G401.6 (cell line): ENCODE results near the gene SAMD7.

ENCODE experiments used
- FAIRE-seq: peaks from 2 replicates; lab custom pipeline; 2012; peaks lifted over from hg19 to GRCh38; lab: Jason Lieb, UNC

Gene SAMD7

DNA sequence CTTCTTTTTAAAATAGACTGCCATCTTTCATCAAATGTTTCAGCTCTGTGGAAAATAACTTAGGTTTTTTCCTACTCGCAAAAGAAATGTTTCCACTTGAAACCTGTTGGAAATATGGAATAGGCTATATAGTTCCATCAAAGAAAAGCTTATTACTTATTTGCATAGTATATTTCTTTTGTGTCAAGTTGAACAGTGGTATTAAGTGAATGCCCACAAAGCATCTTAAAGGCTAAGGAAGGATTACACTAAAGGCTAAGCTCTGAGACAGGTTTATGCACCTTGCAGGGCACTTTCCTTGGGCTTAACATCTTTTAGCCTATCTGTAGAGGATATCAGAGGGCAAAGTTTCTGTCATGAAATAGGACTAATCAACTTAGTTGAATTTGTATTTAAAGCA lies at the start of gene SAMD7:
SAMD7 (plus strand) TSS at position 301 of the 400 bp plus-strand sequence. CDS start 7,927 bp downstream, outside the sequence.
- no peak for FAIRE-seq

GRCh38 chr3:169861871-169862270 lies 49.5 kb upstream of the SAMD7 start:
- FAIRE-seq, result no peak

DNA sequence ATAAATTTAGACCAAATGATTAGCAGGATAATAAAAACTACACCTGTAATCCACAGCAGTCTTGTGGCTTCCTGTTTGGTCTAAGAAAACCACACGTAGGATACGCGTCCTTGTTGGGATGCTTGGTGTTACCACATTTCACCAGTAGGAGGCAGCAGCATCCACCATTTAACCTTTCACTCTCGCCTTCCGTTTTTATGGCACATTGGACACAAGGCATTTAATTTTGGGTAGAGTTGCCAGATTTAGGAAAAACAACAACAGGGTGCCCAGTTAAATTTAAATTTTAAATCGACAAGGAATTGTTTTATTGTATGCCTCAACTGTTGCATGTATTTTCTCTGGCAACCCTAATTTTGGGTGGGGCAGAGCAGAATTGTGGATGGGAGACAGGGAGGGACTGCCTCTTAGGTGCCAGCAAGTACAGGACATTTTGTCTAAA lies 47.9 kb upstream of the SAMD7 start:
- peak; percentile 80 for FAIRE-seq

DNA sequence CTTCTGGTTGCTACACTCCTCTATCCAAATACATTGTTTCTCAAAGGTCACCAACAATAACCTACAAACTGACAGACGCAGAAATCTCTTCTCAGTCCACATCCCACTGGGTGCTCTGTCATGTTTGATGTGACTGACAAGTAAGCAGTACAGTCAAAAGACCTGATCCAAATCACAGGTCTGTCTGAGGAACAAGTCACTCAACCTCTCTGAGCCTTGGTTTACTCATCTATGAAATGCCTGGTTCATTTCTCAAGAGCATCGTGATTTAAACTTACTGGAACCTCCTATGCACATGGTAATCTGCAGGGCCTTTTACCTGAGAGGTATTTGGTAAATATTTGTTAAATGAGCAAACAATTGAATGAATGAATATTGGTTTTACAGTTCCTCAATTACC lies 47.1 kb upstream of the SAMD7 start:
- FAIRE-seq, result no peak

GRCh38 chr3:169865176-169865767 lies 46.1 kb upstream of the SAMD7 start:
- no peak for FAIRE-seq

DNA sequence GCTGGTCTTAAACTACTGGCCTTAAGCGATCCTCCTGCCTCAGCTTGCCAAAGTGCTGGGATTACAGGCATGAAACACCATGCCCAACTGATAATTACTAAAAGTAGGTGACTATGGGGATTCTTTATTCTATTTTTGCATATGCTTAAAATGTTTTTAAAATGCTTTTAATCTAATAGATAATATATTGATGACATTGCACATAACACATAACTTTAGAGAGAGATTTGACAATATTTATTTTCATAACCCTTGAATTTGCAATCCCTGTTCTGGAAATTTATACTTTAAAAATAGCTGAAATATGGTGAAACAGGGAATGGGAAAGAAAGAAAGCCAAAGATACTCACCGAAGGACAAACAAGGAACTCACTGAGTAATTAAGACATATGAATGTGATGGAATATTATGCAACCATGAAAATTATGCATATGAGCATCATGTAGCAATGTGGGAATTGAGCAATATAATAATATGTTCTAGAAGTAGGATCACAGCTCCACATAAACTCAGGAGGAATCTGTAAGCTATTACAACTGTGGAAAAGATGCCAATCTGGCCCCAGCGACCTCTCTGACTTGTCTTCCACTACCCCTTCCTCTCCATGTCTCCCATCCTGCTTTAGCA lies 43.7 kb upstream of the SAMD7 start:
- FAIRE-seq, result no peak

- no peak for FAIRE-seq
Observed at GRCh38 chr3:169868369-169868768, 43.0 kb upstream of the SAMD7 start.

GRCh38 chr3:169869484-169870220 lies 41.7 kb upstream of the SAMD7 start, which contains the start of gene LRRC31:
LRRC31 (minus strand) TSS chr3:169869935; CDS start chr3:169869807, 128 bp downstream.
- FAIRE-seq, result no peak

DNA sequence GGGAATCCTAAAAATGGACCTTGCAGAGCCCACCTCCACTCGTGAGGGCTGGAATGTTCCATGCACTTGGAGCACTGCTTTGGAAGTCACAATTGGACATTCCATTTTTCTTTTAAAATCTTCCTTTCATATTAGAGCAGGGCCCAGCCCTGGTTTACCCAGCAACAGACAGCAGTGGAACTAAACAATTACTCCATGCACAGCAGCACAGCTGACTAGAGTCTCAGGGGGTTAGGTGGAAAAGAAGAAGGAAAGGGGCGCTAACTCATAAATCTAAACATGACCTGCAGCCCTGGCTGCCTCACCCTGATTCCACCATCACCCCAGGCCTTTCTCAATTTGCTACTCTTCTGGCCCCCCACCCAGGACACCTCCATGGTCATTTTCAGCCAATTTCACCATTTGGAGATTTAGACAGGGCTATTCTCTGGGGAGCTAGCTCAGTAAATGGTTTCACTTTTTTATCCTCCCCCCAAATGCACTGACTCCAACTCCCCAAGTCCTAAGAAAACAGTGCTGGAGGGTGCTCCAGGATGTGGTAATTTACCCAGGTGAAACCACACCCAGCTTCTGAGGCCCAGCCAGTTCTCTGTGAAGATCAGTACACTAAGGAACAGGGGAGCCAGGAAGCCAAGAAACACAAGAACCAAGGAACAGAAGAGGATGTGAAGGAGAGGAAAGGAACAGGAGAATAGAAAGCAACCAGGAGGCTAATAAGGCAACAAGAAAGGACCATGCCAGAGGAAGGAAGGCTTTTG lies 40.1 kb upstream of the SAMD7 start:
- no peak for FAIRE-seq

DNA sequence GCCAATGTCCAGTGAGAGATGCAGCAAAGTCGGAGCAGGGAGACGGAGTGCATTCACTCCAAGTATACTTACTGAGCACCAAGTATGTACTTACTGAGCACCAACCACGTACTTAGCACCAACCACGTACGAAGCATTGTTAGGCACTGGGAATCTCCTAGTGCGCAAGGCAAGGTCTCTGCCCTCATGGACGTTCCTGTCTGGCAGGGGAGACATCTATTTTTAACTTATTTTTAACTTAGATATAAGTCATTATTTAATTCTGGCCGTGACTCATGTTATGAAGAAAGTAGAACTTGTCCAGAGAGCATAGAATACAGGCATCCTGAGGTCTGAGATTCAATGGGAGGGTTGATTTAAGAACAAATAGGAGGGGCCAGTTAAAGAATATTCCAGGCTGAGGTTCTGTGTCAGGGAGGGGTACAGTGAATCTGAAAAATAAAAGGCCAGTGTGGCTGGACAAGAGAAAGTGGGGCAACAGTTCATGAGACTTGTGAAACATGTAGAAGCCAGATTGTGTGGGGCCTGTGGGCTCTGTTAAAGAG lies 32.3 kb upstream of the SAMD7 start:
- no peak for FAIRE-seq

- no peak for FAIRE-seq
Observed at GRCh38 chr3:169879845-169880575, 31.4 kb upstream of the SAMD7 start.

GRCh38 chr3:169880576-169881250 lies 30.7 kb upstream of the SAMD7 start:
- FAIRE-seq, result no peak

DNA sequence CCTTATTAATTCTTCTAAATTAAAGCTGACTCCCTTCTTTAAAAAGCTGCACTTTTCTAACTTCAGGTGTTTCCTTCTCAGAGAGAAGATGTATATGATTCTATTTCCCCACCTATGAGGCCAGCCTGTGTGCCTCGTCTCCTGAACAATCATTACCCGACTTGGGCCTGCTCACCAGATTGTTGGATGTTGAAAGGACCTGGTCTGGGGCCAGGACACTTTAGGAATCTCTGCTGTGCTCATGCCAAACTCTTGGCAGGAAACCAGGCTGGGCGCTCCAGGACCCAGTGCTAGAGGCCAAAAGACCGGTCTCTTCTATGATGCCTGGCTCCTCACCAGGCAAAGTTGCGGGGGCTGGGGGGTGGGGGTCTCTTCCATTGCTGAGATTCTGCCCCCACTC lies 24.7 kb upstream of the SAMD7 start:
- no peak for FAIRE-seq

- FAIRE-seq, result no peak
Observed at GRCh38 chr3:169891886-169892285, 19.5 kb upstream of the SAMD7 start.

- no peak for FAIRE-seq
Observed at GRCh38 chr3:169894110-169894509, 17.3 kb upstream of the SAMD7 start.

DNA sequence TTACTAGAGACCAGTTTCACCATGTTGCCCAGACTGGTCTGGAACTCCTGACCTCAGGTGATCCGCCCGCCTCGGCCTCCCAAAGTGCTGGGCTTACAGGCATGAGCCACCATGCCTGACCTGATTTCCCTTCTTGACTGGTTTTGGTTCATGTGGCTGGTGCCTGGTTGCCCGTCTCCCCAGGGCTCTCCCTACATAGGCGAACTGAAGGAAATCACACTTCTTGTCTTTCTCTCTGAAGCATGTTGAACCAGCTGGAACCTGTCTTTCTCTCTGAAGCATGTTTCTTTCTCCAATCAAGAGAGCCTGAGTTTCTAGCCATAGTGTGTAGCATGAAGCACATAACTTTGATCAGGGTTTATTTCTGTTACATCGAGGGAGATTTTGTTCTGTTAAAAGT lies 16.3 kb upstream of the SAMD7 start:
- no peak for FAIRE-seq

DNA sequence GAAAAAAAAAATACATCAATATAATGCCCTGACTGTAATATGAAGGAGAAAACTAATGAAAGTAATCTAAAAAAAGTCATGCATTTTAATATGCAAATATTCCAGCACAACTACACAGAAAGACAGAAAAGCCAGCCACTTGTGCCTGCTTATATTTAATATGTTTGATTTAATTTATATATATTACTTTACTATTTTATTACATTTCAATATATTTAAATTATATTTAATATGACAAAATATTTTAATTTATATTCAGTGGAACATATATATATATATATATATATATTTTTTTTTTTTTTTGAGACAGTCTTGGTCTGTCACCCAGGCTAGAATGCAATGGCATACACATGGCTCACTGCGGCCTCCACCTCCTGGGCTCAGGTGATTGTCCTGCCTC lies 14.1 kb upstream of the SAMD7 start:
- FAIRE-seq, result no peak

GRCh38 chr3:169901453-169901852 lies 9.9 kb upstream of the SAMD7 start:
- FAIRE-seq, result no peak

DNA sequence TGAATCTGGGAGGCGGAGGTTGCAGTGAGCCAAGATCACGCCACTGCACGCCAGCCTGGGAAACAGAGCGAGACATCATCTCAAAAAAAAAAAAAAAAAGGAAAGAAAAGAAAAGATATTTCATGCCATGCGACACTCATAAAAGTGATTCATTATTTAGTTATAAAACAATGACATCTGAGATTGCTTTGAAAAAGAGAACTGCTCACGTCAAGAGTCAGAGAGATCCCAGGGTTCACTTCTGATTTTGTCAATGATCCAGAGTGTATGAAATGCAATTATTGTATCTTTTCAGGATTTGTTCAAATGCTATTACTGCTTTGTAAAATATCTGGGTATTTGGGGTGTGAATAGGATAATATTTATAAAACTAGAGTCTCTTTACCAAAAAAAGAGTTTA lies 6.0 kb upstream of the SAMD7 start:
- FAIRE-seq, result no peak

DNA sequence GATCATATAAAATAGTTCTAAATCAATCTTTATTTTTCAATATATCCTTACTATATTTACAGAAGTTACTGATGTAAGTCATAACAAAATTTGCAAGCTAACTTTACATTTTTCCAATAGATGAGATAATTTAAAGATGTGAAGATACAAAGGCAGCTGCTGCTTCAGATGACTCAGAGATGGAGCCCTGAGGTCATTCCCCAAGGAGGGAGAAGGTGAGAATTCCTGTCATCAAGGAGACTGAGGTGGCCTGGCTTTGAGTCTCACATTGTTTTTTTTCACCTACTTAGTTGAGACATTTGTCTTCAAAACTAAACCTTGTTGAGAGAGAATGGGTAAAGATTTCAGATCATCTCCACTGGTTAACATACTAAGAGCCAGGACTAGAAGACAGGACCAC lies 3.9 kb upstream of the SAMD7 start:
- FAIRE-seq, result no peak

DNA sequence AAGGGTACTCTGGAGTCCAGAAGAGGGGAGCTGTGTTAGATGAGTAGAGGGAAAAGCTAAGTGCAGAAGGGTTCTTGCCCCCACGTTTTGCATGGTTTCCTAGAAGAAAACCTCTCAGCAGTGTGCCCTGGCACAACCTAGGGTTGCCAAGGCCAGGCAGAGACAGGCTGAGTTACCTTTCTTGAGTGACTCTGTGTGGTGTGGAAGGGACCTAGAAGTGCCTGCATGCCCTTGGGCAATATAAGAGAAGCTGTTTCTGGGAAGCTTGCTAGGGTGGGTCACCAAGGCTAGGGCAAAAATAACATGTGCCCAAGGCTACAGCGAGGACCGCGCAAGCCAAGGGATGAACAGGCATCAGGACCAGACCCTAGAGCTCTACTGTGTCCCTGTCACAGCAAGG lies 3.4 kb upstream of the SAMD7 start:
- FAIRE-seq, result no peak
